GM19372 (cell line): ENCODE data around the gene RSL24D1.

Experiments
- ATAC-seq: cut with Tn5 transposase; IDR thresholded peaks from one replicate; pipeline ENCODE4 v1.9.1; 2021; ENCODE audit warnings: mild to moderate bottlenecking, low read depth, moderate library complexity; ENCODE audit not compliant: unreplicated experiment

The RSL24D1 gene

GRCh38 chr15:55196458-55197361 is at the start of gene RSL24D1:
TSS of gene RSL24D1 (minus strand) at chr15:55196941. CDS start at chr15:55196890, 51 bp downstream.
- peak; percentile 96 for ATAC-seq

GRCh38 chr15:55245059-55245458 is 48.3 kb upstream of the RSL24D1 start:
- no peak for ATAC-seq

GRCh38 chr15:55241891-55242290 is 45.1 kb upstream of the RSL24D1 start:
- ATAC-seq, result no peak

GRCh38 chr15:55241186-55241585 is 44.4 kb upstream of the RSL24D1 start:
- ATAC-seq, result no peak

- no peak for ATAC-seq
Measured at GRCh38 chr15:55240125-55240760, 43.5 kb upstream of the RSL24D1 start.

GRCh38 chr15:55239440-55240124 is 42.8 kb upstream of the RSL24D1 start:
- ATAC-seq, result no peak

GRCh38 chr15:55238877-55239276 is 42.1 kb upstream of the RSL24D1 start:
- no peak for ATAC-seq

GRCh38 chr15:55237219-55238130 is 40.7 kb upstream of the RSL24D1 start:
- no peak for ATAC-seq

GRCh38 chr15:55235546-55236036 is 38.9 kb upstream of the RSL24D1 start:
- no peak for ATAC-seq

- ATAC-seq, result no peak
Measured at GRCh38 chr15:55234800-55235104, 38.0 kb upstream of the RSL24D1 start.

- ATAC-seq, result no peak
Measured at GRCh38 chr15:55234104-55234799, 37.5 kb upstream of the RSL24D1 start.

GRCh38 chr15:55231455-55231854 is 34.7 kb upstream of the RSL24D1 start:
- no peak for ATAC-seq

GRCh38 chr15:55230953-55231352 is 34.2 kb upstream of the RSL24D1 start:
- ATAC-seq, result no peak

- no peak for ATAC-seq
Measured at GRCh38 chr15:55230051-55230670, 33.4 kb upstream of the RSL24D1 start.

GRCh38 chr15:55226127-55226526 is 29.4 kb upstream of the RSL24D1 start:
- ATAC-seq, result no peak

GRCh38 chr15:55224892-55225291 is 28.2 kb upstream of the RSL24D1 start:
- no peak for ATAC-seq

- ATAC-seq, result peak; percentile 52
Measured at GRCh38 chr15:55222588-55222987, 25.8 kb upstream of the RSL24D1 start.

GRCh38 chr15:55221090-55222011 is 24.6 kb upstream of the RSL24D1 start:
- peak; percentile 53 for ATAC-seq
